Epithelial cell of proximal tubule (primary cell): ENCODE measurements around the gene TMEM109. TPM values are rescaled to one million over a fixed set of nuclear protein-coding genes. Genes with fewer than 3 reads are reported as not detected.
A peak's percentile ranks its signal among the peaks of the same experiment; 100 is the strongest.

ENCODE experiments used
- DNase-seq: peaks from one replicate; pipeline ENCODE4 v3.0.0-alpha.2; 2011; ENCODE audit warnings: low read depth
- H3K4me3 ChIP-seq: 2 replicates; pipeline ENCODE4 v1.5.1; 2011; ENCODE audit warnings: low read depth, mild to moderate bottlenecking, low read length
- CTCF ChIP-seq: conservative IDR thresholded peaks from 2 replicates; pipeline ENCODE4 v1.5.1; 2012; ENCODE audit warnings: low read depth, mild to moderate bottlenecking, low read length
- total RNA-seq: library from RNA; depleted of rRNA; stranded (reverse); fragments of >200 nt; gene quantifications from 2 replicates; pipeline ENCODE4 v1.2.3, GENCODE V29; 2015

TMEM109 gene
- total RNA-seq, 1 donor from 2014 or later: 95.4 TPM

- H3K4me3 ChIP-seq: no peak overlapping the region
- no peak for DNase-seq
- TF ChIP-seq CTCF: no peak
These were observed 18.3 kb upstream of the TMEM109 start for GRCh38 chr11:60895687-60896086.

GRCh38 chr11:60897496-60897895, 16.5 kb upstream of the TMEM109 start:
- DNase-seq: no peak

GRCh38 chr11:60899046-60899936, 14.7 kb upstream of the TMEM109 start:
- TF ChIP-seq CTCF: peak; percentile 93
- no peak for DNase-seq
- no peak overlapping the region for H3K4me3 ChIP-seq

More at GRCh38 chr11:60897496-60897895, 16.5 kb upstream of the TMEM109 start:
- TF ChIP-seq CTCF: no peak
- H3K4me3 ChIP-seq: no peak overlapping the region

- no peak for DNase-seq
- H3K4me3 ChIP-seq: no peak overlapping the region
- TF ChIP-seq CTCF: no peak
These were observed 14.0 kb upstream of the TMEM109 start for GRCh38 chr11:60899977-60900376.

- TF ChIP-seq CTCF: no peak
These were observed 13.1 kb upstream of the TMEM109 start for GRCh38 chr11:60900673-60901404.

GRCh38 chr11:60902625-60903024, 11.3 kb upstream of the TMEM109 start:
- DNase-seq: no peak
- TF ChIP-seq CTCF: no peak

More at GRCh38 chr11:60900673-60901404, 13.1 kb upstream of the TMEM109 start:
- no peak for DNase-seq
- no peak overlapping the region for H3K4me3 ChIP-seq

More at GRCh38 chr11:60902625-60903024, 11.3 kb upstream of the TMEM109 start:
- H3K4me3 ChIP-seq: no peak overlapping the region
